GOT3 (cell line): ENCODE data around the gene MAP3K5.

Experiments used
- DNase-seq: peaks from one replicate; lab custom pipeline; 2025; ENCODE audit warnings: mixed read lengths; lab: John Stamatoyannopoulos, UW

The MAP3K5 gene

DNA sequence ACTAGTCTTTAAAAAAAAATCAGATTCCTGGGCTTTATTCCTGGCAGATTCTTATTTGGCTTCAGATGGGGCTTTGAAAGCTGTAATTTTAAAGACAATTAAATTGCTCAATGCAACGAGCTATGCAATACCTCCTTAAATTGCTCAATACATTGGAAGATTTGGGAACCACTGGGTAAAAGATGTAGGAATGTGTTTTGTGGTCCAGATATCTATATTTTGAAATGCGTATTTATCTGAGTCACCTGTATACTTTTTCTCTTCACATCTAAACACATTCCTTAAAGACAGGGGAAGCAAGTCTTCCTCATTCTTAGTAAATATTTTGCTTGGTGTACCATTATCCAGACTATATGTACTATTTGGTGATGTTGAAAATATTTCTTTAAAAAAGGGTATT, 212.5 kb downstream of the MAP3K5 start:
- no peak for DNase-seq

DNA sequence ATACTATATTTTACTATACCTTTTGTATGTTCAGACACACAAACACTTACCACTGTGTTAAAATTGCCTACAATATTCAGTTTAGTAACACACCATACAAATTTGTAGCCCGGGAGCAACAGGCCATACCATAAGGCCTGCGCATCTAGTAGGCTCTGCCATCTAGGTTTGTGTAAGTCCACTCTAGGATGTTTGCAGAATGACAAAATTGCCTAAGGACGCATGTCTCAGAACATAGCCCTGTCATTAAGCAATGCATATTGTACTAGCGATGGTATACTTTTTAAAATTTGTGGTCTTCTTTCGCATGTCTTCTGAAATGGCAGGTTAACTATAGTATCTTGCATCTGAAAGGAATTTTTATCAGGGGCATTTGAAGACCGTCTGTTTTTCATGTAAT, 215.5 kb downstream of the MAP3K5 start:
- no peak for DNase-seq

DNA sequence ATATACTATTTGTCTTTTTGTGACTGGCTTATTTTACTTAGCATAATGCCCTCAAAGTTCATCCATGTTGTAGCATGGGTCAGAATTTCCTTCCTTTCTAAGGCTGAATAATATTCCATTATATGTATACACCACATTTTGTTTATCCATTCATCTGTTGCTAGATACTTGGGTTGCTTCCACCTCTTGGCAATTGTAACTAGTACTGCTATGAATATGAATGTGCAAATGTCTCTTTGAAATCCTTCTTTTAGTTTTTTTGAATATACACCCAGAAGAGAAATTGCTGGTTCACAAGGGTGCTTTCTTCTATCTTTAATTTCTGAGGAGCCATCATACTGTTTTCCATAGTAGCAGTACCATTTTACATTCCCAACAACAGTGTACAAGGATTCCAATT, 220.8 kb downstream of the MAP3K5 start:
- DNase-seq: no peak

GRCh38 chr6:136571065-136571464, 221.2 kb downstream of the MAP3K5 start:
- DNase-seq: no peak

GRCh38 chr6:136568129-136568528, 224.1 kb downstream of the MAP3K5 start:
- DNase-seq: no peak

DNA sequence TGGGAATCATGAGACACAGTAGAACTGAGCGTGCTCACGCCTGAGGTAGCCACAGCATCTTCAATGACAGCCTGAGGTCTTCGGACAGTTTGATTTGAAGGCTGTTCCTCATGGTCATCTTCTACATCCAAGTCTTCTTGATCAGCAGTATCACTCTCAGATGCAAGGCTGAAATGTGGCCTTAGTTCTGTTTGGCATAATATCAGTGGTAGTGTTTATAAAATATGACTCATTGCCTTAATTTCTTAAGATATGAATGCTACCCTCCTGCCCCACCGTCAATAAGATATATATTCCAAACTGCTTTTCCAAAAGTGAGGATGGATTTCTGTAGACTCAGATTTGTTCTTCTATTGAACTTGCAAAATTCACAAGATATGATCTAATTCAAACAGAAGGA, 224.6 kb downstream of the MAP3K5 start:
- no peak for DNase-seq

DNA sequence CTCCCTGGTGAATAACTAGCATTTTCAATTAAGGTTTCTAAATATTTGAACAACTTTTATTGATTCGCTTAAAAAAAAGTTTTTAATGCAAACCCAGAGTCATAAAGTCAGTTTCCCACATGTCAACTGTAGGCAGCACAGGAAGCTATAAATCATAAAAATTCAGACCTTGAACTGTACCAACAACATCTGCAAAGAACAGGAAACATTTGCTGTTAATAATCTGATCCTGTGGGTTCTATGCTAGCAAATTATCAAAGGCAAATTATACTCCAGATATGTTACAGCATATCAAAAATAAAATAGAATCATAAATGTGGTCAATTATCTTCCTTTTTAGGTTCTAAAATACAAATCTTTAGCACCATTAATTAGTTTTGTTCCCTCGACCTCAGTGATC, 225.4 kb downstream of the MAP3K5 start:
- DNase-seq: no peak

GRCh38 chr6:136566007-136566487, 226.2 kb downstream of the MAP3K5 start:
- no peak for DNase-seq

DNA sequence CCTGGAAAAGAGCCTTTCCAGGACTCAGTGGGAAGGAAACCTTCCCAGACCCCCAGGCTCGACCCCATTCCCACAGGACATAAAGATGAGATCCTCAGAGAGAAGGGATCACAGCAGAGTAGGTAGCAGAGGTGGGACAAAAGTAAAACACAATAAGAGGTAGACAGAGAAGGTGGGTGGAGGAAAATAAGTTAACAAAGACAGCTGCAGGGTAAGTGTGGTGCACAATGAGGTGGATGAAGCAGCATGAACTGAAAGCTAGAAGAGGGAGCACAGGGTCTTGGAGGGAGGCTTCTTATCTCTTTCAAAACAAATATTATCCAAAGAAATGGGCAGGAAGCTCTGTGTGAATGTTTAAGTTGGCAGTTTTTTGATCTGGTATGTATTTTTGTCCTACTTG, 228.1 kb downstream of the MAP3K5 start:
- DNase-seq: no peak

GRCh38 chr6:136563386-136564152, 228.7 kb downstream of the MAP3K5 start:
- DNase-seq: no peak

DNA sequence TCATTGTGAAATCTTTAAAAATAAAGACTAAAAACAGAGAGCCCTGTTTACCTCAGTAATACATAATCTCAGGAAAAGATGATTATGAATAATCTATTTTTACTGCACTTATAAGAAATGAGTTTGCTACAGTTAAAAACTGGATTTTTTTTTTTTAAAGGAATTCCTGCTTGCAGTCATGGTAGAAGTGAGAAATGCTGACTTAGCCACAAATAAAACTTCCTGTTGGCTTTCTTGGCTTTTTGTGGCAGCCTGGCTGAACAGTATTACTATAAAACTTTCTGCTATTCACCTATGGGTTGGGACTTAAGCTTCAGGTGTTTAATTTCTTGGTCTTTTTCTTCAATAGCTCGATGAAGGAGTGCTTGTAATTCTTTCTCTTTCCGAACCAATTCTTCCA, 230.1 kb downstream of the MAP3K5 start:
- DNase-seq: no peak

GRCh38 chr6:136553166-136553787, 239.0 kb downstream of the MAP3K5 start:
- no peak for DNase-seq

GRCh38 chr6:136552054-136552453, 240.2 kb downstream of the MAP3K5 start:
- DNase-seq: no peak

- DNase-seq: no peak
Observed at GRCh38 chr6:136551103-136551502, 241.2 kb downstream of the MAP3K5 start.

- DNase-seq: no peak
Observed at GRCh38 chr6:136550330-136551071, 241.8 kb downstream of the MAP3K5 start, which contains the start of gene MAP7. Gene MAP7 (minus strand): TSS chr6:136550422. CDS start chr6:136550408, 14 bp downstream.

GRCh38 chr6:136550045-136550329, 242.3 kb downstream of the MAP3K5 start:
- DNase-seq: no peak

DNA sequence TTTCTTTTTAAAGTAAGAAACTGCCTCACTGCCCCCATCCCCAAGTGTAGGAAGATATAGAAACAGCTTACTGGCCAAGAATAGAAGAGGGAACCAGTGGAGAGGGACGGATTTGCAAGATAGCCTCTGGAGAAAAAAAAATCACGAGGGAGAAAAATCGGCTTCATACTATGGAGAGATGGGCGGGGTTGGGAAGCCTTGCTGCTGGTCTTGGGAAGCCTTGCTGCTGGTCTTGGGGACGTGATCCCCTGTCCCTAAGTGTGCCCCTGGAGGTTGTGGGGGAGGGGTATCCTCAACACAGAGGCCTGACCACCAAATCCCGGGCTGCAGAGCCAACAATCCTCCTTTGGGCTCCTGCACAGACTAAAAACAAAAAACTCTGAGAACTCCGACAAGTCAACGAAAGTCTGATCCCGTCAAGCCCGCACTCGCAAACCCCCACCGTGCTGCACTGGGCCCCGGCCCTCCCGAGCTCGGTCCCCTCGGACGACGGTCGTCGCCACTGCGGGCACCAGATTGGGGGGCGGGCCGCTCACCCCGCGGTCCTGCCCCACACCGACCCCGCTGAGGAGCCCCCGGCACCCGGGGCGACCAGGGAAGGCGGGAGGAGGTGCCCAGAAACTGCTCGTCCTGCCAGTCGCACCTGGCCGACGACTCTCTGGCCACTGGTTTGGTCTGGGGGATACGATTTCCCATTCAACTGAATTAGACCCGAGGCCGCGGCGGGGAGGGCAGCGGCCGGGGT, 242.8 kb downstream of the MAP3K5 start:
- DNase-seq: no peak

DNA sequence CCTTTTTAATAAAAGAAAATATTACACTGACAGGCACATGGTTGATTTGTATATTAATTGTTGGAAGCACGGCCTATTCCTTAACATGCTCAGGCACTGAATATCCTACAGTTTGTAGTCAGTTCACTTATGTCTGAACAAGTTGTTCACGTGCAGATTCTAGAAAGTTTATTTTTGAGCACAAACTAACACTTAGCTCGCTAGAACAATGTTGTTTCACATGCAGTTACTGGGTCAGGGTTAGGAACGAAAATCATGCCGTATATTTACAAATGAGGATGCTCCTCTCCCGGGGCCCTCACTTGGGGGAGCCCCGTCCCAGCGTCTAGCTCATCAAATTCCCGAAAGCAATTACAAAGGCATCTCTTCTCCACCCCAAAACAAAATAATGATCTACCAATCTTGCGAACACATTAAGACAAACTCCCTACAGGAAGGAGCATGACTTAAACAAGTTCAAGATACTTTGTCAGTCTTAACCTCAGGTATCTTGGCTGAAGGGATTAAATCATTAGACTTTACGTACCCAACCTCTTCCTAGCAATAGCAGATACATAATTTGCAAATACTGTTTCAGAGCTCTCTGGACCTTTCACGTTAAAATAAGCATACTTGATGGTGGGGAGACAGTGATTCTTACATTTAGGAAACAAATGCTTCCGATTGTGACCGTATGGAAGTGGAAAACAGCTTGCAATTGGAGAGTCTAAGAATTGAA, 243.5 kb downstream of the MAP3K5 start:
- no peak for DNase-seq

GRCh38 chr6:136547871-136548270, 244.4 kb downstream of the MAP3K5 start:
- DNase-seq: no peak

DNA sequence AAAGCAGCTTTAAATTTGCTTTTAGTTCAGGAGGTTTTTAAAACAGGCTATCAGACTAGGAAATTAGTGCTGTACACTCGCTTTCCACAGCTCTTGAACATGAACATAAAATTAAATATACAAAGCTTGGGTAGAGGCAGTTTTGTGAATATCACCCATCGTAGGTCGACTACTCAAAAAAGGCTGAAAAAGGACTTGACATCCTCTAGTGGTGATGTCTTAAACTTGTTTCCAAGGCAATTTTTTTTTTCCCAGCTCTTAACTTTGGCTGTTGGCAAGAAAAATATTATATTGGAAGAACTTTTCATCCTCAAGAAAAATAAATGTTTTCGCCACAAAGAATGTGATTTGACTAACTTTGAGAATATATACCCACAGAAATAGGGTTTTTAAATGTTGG, 244.9 kb downstream of the MAP3K5 start:
- no peak for DNase-seq

GRCh38 chr6:136546331-136546730, 245.9 kb downstream of the MAP3K5 start:
- DNase-seq: no peak

DNA sequence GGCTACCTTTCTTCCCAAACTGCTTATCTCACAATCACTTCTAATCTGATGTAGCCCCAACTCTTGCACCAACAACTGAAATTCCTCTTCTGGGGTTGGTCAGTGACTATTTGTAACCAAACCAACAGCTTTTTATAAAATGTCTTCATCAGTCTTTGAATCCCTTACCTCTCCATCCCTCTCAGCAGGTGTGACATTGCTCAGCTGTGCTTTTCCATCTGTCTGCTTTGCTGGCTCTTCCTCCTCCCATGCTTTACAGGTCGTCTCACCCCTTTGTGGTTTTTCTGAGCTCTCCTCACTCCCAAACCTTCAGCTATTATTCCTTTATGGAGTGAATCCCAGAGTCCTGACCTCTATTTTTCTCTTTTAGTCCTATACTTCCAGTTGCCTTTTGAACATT, 248.0 kb downstream of the MAP3K5 start:
- DNase-seq: no peak
